Uterus (tissue), 4 donors: ENCODE measurements around the gene CRACDL. TPM values are rescaled to one million over a fixed set of nuclear protein-coding genes. Genes with fewer than 3 reads are reported as not detected.

Source experiments
- DNase-seq, 2 donors: peaks; one replicate each; pipeline ENCODE4 v3.0.0-alpha.2; 2019 to 2020
- H3K27ac ChIP-seq, 2 donors: fragments of 200-600 bp; sonication (generic); 1 replicate in 1 of 2; 2 replicates in 1 of 2; pipeline ENCODE4 v1.5.1; 2016 to 2018
- H3K27me3 ChIP-seq, 2 donors: fragments of 200-600 bp; sonication (generic); one replicate each; pipeline ENCODE4 v1.5.1; 2018 to 2019; ENCODE audit warnings: control low read depth in 1 of 2
- H3K36me3 ChIP-seq, 2 donors: fragments of 200-600 bp; sonication (generic); one replicate each; pipeline ENCODE4 v1.5.1; 2019; ENCODE audit warnings: control low read depth in 1 of 2
- H3K4me1 ChIP-seq, 2 donors: fragments of 200-600 bp; sonication (generic); one replicate each; pipeline ENCODE4 v1.5.1; 2018 to 2019; ENCODE audit warnings: control low read depth in 1 of 2
- H3K4me3 ChIP-seq, 2 donors: fragments of 200-600 bp; sonication (generic); 1 replicate in 1 of 2; 2 replicates in 1 of 2; pipeline ENCODE4 v1.5.1; 2018 to 2019; ENCODE audit warnings: mild to moderate bottlenecking in 1 of 2
- H3K9me3 ChIP-seq, 2 donors: fragments of 200-600 bp; sonication (generic); one replicate each; pipeline ENCODE4 v1.5.1; 2019; ENCODE audit warnings: control low read depth in 1 of 2
- POLR2A ChIP-seq, 2 donors: fragments of 450-650 bp; IDR thresholded peaks; one replicate each; pipeline ENCODE4 v1.6.1; 2016; ENCODE audit warnings: antibody characterized with exemption in 2 of 2, mild to moderate bottlenecking in 1 of 2, moderate library complexity in 1 of 2
- intact Hi-C: fragments of 100-400 bp; cut with DNase I; formaldehyde crosslinking; loops from one replicate; pipeline ENCODE4 v1.15.1; 2023; ENCODE audit warnings: low total_unique reads
- total RNA-seq, 4 donors: library from RNA; depleted of rRNA in 3 of 4; stranded (reverse); fragments of >200 nt in 3 of 4; gene quantifications; one replicate each; pipeline versions ENCODE4 v1.1.0 to v1.2.4, GENCODE V29; 2014 to 2023
- TF ChIP-seq, protein P1 (sequence below), 4 experiments: fragments of 200-600 bp in 2 of 4; fragments of 450-650 bp in 2 of 4; sonication (generic) in 2 of 4; IDR thresholded peaks; one replicate each; pipeline ENCODE4 v1.5.1; 2016 to 2019; ENCODE audit warnings: antibody characterized with exemption in 4 of 4, mild to moderate bottlenecking in 2 of 4, moderate library complexity in 1 of 4
- donor health status: DM: yes; HTN: yes; CAD: no.

CRACDL gene, protein sequence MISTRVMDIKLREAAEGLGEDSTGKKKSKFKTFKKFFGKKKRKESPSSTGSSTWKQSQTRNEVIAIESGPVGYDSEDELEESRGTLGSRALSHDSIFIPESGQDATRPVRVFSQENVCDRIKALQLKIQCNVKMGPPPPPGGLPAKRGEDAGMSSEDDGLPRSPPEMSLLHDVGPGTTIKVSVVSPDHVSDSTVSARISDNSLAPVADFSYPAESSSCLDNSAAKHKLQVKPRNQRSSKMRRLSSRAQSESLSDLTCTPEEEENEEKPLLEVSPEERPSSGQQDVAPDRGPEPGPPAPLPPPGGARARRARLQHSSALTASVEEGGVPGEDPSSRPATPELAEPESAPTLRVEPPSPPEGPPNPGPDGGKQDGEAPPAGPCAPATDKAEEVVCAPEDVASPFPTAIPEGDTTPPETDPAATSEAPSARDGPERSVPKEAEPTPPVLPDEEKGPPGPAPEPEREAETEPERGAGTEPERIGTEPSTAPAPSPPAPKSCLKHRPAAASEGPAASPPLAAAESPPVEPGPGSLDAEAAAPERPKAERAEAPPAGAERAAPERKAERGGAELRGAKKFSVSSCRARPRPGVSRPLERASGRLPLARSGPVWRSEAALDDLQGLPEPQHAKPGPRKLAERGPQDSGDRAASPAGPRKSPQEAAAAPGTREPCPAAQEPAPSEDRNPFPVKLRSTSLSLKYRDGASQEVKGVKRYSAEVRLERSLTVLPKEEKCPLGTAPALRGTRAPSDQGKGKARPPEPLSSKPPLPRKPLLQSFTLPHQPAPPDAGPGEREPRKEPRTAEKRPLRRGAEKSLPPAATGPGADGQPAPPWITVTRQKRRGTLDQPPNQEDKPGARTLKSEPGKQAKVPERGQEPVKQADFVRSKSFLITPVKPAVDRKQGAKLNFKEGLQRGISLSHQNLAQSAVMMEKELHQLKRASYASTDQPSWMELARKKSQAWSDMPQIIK
- total RNA-seq, result 10 to 100 TPM in 1 of 4 donors, 1 to 10 TPM in 3; 1.5 to 14.6 (median 6.1) TPM

DNA sequence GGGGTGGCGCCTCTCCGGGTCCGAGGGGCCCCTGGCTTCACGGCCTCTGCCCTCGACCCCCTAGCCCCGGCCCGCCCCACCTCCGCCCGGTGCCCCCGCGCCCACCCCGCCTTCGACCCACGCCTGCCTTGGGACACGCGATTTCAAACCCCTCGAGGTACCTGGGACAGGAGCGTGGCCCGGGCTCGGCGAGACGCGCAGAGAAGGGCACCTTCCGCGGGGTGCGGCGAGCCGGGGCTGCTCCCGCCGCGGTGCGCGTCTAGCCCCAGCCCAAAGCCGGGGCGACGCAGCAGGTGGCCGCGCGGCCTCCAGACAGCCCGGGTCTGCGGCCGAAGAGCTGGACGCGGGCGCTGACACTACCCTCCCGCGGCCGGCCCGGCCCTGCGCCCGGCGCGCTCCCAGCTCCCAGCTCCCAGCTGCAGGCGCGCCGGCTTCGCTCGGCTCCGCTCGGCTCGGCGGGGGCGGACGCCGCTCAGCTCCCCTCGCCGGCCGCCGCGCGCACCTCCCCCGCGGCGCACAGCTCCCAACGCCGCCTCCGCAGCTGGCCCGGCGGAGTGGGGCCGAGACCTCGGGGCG is at the start of gene CRACDL:
CRACDL (minus strand) TSS at position 449 of the 576 bp plus-strand sequence. CDS start 89,425 bp downstream, outside the sequence.
- H3K4me3 ChIP-seq, result peak within 1 kb of the TSS; percentile 13 to 32
- H3K4me1 ChIP-seq, result no peaks in the 10 kb centered on the region
- no peaks in the 10 kb centered on the region for H3K36me3 ChIP-seq
- no peak for DNase-seq
- H3K27ac ChIP-seq, result no peak within 1 kb of the TSS
- intact Hi-C loops, result no loop called here
- no peaks in the 10 kb centered on the region for H3K9me3 ChIP-seq
- H3K27me3 ChIP-seq, result no peaks in the 10 kb centered on the region
- TF ChIP-seq, protein P1, sequence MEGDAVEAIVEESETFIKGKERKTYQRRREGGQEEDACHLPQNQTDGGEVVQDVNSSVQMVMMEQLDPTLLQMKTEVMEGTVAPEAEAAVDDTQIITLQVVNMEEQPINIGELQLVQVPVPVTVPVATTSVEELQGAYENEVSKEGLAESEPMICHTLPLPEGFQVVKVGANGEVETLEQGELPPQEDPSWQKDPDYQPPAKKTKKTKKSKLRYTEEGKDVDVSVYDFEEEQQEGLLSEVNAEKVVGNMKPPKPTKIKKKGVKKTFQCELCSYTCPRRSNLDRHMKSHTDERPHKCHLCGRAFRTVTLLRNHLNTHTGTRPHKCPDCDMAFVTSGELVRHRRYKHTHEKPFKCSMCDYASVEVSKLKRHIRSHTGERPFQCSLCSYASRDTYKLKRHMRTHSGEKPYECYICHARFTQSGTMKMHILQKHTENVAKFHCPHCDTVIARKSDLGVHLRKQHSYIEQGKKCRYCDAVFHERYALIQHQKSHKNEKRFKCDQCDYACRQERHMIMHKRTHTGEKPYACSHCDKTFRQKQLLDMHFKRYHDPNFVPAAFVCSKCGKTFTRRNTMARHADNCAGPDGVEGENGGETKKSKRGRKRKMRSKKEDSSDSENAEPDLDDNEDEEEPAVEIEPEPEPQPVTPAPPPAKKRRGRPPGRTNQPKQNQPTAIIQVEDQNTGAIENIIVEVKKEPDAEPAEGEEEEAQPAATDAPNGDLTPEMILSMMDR (IDR thresholded peaks at IDR 0.05), result no peak
- TF ChIP-seq POLR2A (IDR thresholded peaks at IDR 0.05), result no peak

DNA sequence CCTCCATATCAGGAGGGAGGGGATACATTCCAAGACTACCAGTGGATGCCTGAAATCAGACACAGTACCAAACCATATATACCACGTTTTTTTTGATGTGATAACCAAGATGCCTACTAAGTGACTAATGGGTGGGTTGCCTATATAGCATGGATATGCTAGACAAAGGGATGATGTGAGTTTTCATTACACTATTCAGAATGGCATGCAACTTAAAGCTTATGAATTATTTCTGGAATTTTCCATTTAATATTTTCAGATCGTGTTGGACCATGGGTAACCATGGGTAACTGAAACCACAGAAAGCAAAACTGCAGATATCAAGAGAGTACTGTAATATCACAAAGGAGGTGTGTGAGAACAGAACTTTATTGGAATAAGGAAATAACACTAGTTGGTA is 39.6 kb upstream of the CRACDL start:
- Histone ChIP-seq H3K9me3 (no peaks in the 10 kb centered on the region), H3K4me3 (no peak overlapping the region), H3K27ac (no peak overlapping the region), H3K36me3 (no peaks in the 10 kb centered on the region), H3K4me1 (no peaks in the 10 kb centered on the region), H3K27me3 (no peaks in the 10 kb centered on the region)
- TF ChIP-seq, protein P1 (IDR thresholded peaks at IDR 0.05), result no peak
- TF ChIP-seq POLR2A (IDR thresholded peaks at IDR 0.05), result no peak
- intact Hi-C loops, result no loop called here
- no peak for DNase-seq

DNA sequence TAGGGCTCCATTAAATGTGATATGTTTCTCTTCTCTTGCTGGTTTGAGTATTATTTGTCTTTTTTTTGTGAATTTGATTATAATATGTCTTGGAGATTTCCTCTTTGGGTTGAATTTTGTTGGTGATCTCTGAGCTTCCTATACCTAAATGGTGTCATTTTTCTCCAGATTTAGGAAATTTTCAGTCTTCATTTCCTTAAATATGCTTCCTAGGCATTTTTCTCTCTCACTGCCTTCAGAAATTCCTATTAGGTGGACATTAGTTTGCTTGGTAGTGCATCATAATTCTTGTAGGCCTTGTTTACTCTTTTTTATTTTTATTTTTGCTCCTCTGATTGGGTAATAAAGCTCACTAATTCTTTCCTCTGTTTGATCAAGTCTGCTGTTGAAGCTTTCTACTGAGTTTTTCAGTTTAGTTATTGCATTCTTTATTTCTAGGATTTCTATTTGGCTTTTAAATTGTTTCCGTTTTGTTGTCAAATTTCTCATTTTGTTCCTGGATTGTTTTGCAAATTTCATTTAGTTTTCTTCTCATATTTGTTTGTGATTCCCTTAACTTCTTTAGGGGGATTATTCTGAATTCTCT is 36.6 kb upstream of the CRACDL start:
- TF ChIP-seq, protein P1 (IDR thresholded peaks at IDR 0.05), result no peak
- TF ChIP-seq POLR2A (IDR thresholded peaks at IDR 0.05), result no peak
- no peaks in the 10 kb centered on the region for H3K4me1 ChIP-seq
- H3K36me3 ChIP-seq, result no peaks in the 10 kb centered on the region
- H3K4me3 ChIP-seq, result no peak overlapping the region
- no peaks in the 10 kb centered on the region for H3K27me3 ChIP-seq
- intact Hi-C loops, result no loop called here
- no peak for DNase-seq
- H3K9me3 ChIP-seq, result peaks cover 0 to 6% of the 10 kb centered on the region in 2 donors
- no peak overlapping the region for H3K27ac ChIP-seq

DNA sequence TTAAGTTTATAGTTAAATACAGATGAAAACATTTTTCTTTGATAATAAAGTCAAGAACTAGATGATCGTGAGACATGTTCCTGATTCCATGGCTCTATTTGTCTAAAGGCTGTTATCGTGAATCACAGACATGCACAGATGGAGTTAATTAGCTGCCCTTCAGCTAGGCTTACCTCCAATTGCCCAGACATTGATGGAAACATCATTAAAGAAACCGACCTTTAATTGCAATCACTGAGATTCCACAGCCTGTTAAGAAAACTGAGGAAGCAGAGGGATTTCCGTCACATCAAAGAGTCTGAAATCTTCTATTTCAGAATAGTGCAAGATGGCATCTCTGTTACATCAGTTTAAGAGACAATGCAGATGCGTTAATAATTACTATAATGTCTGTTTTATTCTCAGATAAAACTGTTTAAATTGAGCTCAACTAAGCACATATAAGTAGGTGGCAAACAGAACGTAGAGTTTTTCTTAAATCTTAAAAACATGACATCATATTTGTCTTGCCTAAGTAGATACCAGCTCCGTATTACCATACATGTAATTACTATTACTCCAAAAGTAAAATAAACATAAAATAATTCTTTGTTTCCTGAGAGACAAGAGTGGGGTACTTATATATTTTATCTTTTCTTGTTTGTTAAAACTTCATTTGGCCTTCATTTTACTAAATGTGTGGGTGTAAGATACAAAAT is 23.9 kb upstream of the CRACDL start:
- Histone ChIP-seq H3K27ac (no peak overlapping the region), H3K36me3 (no peaks in the 10 kb centered on the region), H3K4me1 (no peaks in the 10 kb centered on the region), H3K9me3 (no peaks in the 10 kb centered on the region), H3K27me3 (no peaks in the 10 kb centered on the region), H3K4me3 (no peak overlapping the region)
- TF ChIP-seq POLR2A (IDR thresholded peaks at IDR 0.05), result no peak
- TF ChIP-seq, protein P1 (IDR thresholded peaks at IDR 0.05), result no peak
- intact Hi-C loops, result no loop called here
- DNase-seq, result no peak
